ENCODE measurements around the gene MYD88. TPM values are rescaled to one million over a fixed set of nuclear protein-coding genes. Genes with fewer than 3 reads are reported as not detected.

The MYD88 gene
- total RNA-seq, 1 experiment from 2014 or later = 21.2 TPM

- POLR2A ChIA-PET = interaction anchor here (0.5 to 0.9 kb wide), 2 partner anchors 68 to 139 kb away, joined by 3 read pairs; no protein-coding TSS in a partner anchor
- no peak for DNase-seq
- H3K4me3 ChIP-seq (ENCODE audit: low read depth, low read length) = no peak overlapping the region
- peaks cover 9% of the 10 kb centered on the region; the same call in 1 of the 2 replicates for H3K9me3 ChIP-seq
- Mint-ChIP-seq H3K27me3 (ENCODE audit: insufficient read depth, unreplicated experiment) (peaks cover 5% of the 10 kb centered on the region), H3K4me3 (ENCODE audit: unreplicated experiment) (no peak overlapping the region), H3K9me3 (ENCODE audit: unreplicated experiment) (peaks cover 17% of the 10 kb centered on the region), H3K27ac (ENCODE audit: unreplicated experiment) (no peak overlapping the region), H3K4me1 (ENCODE audit: low read depth, unreplicated experiment) (no peaks in the 10 kb centered on the region), H3K36me3 (ENCODE audit: insufficient read depth, unreplicated experiment) (peaks cover 5% of the 10 kb centered on the region)
- CTCF ChIA-PET = no interaction called here
- BruUV-seq (replicated peaks) = no TSS peak
- H3K4me1 ChIP-seq = no peaks in the 10 kb centered on the region
- intact Hi-C loops (cut with micrococcal nuclease; ENCODE audit: unreplicated experiment) = no loop called here
- no peaks in the 10 kb centered on the region for H3K27me3 ChIP-seq (replicated peaks; ENCODE audit: control insufficient read depth, insufficient read depth, low read length)
- no peak for TF ChIP-seq CTCF (IDR thresholded peaks at IDR 0.05; ENCODE audit: insufficient read depth in 1 of 2, low read depth in 1 of 2, low read length in 1 of 2, severe bottlenecking in 1 of 2, unreplicated experiment in 1 of 2)
- no peaks in the 10 kb centered on the region for H3K36me3 ChIP-seq (ENCODE audit: control insufficient read depth, insufficient read depth, low read length)
These were observed 30.4 kb upstream of the MYD88 start for GRCh38 chr3:38107911-38108648.

DNA sequence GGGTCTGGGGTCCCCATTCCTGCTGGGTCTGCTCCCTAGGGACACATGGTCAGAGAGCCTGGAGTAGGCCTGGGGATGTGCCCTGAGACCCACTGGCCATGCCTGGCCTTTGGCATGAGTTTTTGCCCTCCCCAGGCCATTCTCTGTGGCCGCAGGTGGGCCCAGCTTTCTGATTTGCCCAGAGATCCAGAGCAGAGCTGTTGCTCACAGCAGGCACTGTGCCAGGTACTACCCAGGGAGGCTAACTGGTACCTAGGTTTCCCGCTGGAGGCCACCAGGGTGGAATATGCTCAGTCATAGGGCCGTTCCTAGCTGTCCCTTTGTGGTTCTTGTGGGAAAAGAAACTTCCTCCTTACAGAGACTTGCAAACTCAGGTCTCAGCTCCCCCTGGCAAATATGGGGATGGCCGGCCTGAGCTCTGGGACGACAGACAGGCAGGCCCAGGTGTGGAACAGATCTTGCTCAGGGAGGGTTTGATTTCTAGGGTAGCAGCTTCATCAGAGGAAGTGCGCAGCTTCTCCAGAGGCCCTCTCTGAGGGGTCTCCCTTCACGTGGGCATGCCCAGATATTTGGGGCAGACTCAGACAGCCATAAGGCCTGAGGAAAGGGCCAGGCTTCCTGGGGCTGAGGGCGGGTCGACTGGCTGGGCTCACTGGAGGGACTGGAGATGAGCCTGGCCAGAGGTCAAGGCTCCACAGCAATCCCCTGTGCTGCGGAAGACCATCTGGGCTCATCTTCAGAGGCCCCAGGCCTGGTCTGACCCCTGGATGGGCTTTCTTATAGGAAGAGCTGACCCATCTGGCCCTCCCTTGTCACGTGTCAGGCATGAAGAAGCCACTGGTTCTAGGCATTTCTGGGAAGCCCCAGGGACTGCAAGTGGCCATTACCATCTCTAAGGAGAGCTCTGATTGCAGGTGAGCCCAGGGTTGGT lies 29.5 kb upstream of the MYD88 start:
- Mint-ChIP-seq H3K4me3 (ENCODE audit: unreplicated experiment) (no peak overlapping the region), H3K27ac (ENCODE audit: unreplicated experiment) (no peak overlapping the region), H3K27me3 (ENCODE audit: insufficient read depth, unreplicated experiment) (peaks cover 5% of the 10 kb centered on the region), H3K36me3 (ENCODE audit: insufficient read depth, unreplicated experiment) (peaks cover 7% of the 10 kb centered on the region), H3K9me3 (ENCODE audit: unreplicated experiment) (peaks cover 17% of the 10 kb centered on the region), H3K4me1 (ENCODE audit: low read depth, unreplicated experiment) (no peaks in the 10 kb centered on the region)
- H3K4me3 ChIP-seq (ENCODE audit: low read depth, low read length) = no peak overlapping the region
- TF ChIP-seq CTCF (IDR thresholded peaks at IDR 0.05; ENCODE audit: insufficient read depth in 1 of 2, low read depth in 1 of 2, low read length in 1 of 2, severe bottlenecking in 1 of 2, unreplicated experiment in 1 of 2) = no peak
- H3K36me3 ChIP-seq (ENCODE audit: control insufficient read depth, insufficient read depth, low read length) = no peaks in the 10 kb centered on the region
- intact Hi-C loops (cut with micrococcal nuclease; ENCODE audit: unreplicated experiment) = no loop called here
- H3K27me3 ChIP-seq (replicated peaks; ENCODE audit: control insufficient read depth, insufficient read depth, low read length) = no peaks in the 10 kb centered on the region
- H3K9me3 ChIP-seq = peaks cover 9% of the 10 kb centered on the region; the same call in 1 of the 2 replicates
- BruUV-seq (replicated peaks) = no TSS peak
- no peak for DNase-seq
- H3K4me1 ChIP-seq = no peaks in the 10 kb centered on the region
- POLR2A ChIA-PET = interaction anchor here (0.5 kb wide), 1 partner anchor 139 kb away, joined by 3 read pairs; no protein-coding TSS in a partner anchor
- CTCF ChIA-PET = no interaction called here

- Mint-ChIP-seq H3K4me3 (ENCODE audit: unreplicated experiment) (no peak overlapping the region), H3K27me3 (ENCODE audit: insufficient read depth, unreplicated experiment) (peaks cover 5% of the 10 kb centered on the region), H3K27ac (ENCODE audit: unreplicated experiment) (no peak overlapping the region), H3K9me3 (ENCODE audit: unreplicated experiment) (peaks cover 14% of the 10 kb centered on the region), H3K36me3 (ENCODE audit: insufficient read depth, unreplicated experiment) (peaks cover 13% of the 10 kb centered on the region), H3K4me1 (ENCODE audit: low read depth, unreplicated experiment) (no peaks in the 10 kb centered on the region)
- TF ChIP-seq CTCF (IDR thresholded peaks at IDR 0.05; ENCODE audit: insufficient read depth in 1 of 2, low read depth in 1 of 2, low read length in 1 of 2, severe bottlenecking in 1 of 2, unreplicated experiment in 1 of 2) = no peak
- intact Hi-C loops (cut with micrococcal nuclease; ENCODE audit: unreplicated experiment) = no loop called here
- no peak for DNase-seq
- Histone ChIP-seq H3K27me3 (replicated peaks; ENCODE audit: control insufficient read depth, insufficient read depth, low read length) (no peaks in the 10 kb centered on the region), H3K4me3 (ENCODE audit: low read depth, low read length) (no peak overlapping the region), H3K9me3 (peaks cover 9% of the 10 kb centered on the region; the same call in 1 of the 2 replicates), H3K4me1 (no peaks in the 10 kb centered on the region), H3K36me3 (ENCODE audit: control insufficient read depth, insufficient read depth, low read length) (no peaks in the 10 kb centered on the region)
- ChIA-PET CTCF (no interaction called here), POLR2A (no interaction called here)
- BruUV-seq (replicated peaks) = no TSS peak
These were observed 28.7 kb upstream of the MYD88 start for GRCh38 chr3:38109580-38110313.

Measured in Caco-2 (cell line).